Activated CD4-positive, alpha-beta memory T cell treated with anti-CD3 and anti-CD28 coated beads for 36 hours (primary cell): ENCODE measurements around the gene DNAJC15. TPM values are rescaled to one million over a fixed set of nuclear protein-coding genes. Genes with fewer than 3 reads are reported as not detected.

ENCODE experiments used
- CTCF ChIA-PET: fragments of 350-600 bp; sonication (Branson Sonifier 250); formaldehyde crosslinking; loops from one replicate; lab custom pipeline; 2021; ENCODE audit warnings: antibody characterized with exemption, inconsistent platforms; lab: Charles Lee
- POLR2A ChIA-PET: fragments of 350-600 bp; sonication (Branson Sonifier 250); formaldehyde crosslinking; loops from one replicate; lab custom pipeline; 2021; ENCODE audit warnings: antibody characterized with exemption; lab: Charles Lee
- DNase-seq: peaks from one replicate; pipeline ENCODE4 v3.0.0-alpha.2; 2020
- H3K27ac Mint-ChIP-seq: one replicate; pipeline ENCODE4 v1.8.0; 2021; ENCODE audit warnings: mixed read lengths
- H3K27me3 Mint-ChIP-seq: one replicate; pipeline ENCODE4 v1.8.0; 2021; ENCODE audit warnings: mixed read lengths
- H3K36me3 Mint-ChIP-seq: one replicate; pipeline ENCODE4 v1.8.0; 2021; ENCODE audit warnings: mixed read lengths
- H3K4me1 Mint-ChIP-seq: one replicate; pipeline ENCODE4 v1.8.0; 2021; ENCODE audit warnings: low read depth, mixed read lengths
- H3K4me3 Mint-ChIP-seq: one replicate; pipeline ENCODE4 v1.8.0; 2021; ENCODE audit warnings: mild to moderate bottlenecking, mixed read lengths
- H3K9me3 Mint-ChIP-seq: one replicate; pipeline ENCODE4 v1.8.0; 2021; ENCODE audit warnings: mixed read lengths
- intact Hi-C: fragments of 100-400 bp; cut with micrococcal nuclease; formaldehyde crosslinking; loops from one replicate; pipeline ENCODE4 v1.15.1; 2023
- total RNA-seq, 2 experiments: library from RNA; stranded (reverse); gene quantifications; one replicate each; pipeline ENCODE4 v1.2.3, GENCODE V29; 2021

Gene DNAJC15
- total RNA-seq, 2 experiments from 2014 or later, result 16.4 to 17.4 TPM

DNA sequence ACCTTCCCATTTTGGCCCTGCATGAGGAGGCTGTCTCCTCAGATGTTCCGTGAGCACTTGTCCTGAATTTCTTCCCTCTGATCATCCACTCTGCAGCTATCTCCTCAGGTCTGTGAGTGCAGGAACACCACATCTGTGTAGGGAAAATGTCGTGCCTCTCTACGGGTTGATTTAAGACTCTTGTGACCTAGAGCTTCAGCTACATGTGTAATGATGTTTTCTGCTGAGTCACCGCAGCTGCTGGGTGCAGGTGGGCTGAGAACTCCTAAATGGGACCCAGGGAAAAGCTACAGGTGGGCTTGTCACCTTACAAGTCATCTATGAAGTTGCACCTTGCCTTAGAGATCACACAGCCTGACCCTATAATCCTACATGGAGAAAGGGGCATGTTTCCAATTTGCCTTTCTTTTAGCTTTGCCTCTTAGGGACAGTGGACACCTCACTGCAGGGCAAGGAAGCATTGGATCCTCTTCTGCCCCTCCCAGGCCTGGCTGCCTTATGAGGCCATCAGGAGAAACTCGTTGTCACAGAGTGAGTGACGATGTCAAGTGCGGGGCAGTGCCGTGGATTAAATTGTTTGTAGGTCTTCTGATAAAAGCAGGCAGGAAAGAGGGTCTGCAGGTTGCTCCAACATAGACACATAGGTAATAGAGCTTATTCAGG lies 122.3 kb downstream of the DNAJC15 start:
- ChIA-PET CTCF (no interaction called here), POLR2A (no interaction called here)
- intact Hi-C loops, result no loop called here
- H3K36me3 Mint-ChIP-seq, result no peaks in the 10 kb centered on the region
- no peaks in the 10 kb centered on the region for H3K4me1 Mint-ChIP-seq
- DNase-seq, result no peak
- peaks cover 2% of the 10 kb centered on the region for H3K27me3 Mint-ChIP-seq
- no peak overlapping the region for H3K27ac Mint-ChIP-seq
- H3K4me3 Mint-ChIP-seq, result no peak overlapping the region
- no peaks in the 10 kb centered on the region for H3K9me3 Mint-ChIP-seq

DNA sequence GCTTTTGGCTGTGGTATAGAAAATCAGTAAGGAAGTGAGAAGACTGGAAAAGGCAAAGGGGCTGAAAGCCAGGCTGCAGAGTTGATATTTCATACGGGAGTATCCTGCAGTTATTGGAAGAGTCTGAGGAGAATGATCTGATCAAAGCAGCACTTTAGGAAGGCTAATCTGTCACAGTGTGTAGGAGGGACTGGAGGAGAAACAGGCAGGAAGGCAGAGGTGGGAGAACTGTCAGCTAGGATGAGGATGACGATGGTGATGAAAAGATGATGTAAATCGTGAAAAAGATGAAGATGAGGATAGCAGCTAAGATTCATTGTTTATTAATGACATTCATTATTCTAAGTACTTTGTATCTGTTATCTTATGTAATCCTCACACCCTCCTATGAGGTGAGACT lies 123.0 kb downstream of the DNAJC15 start:
- H3K36me3 Mint-ChIP-seq, result no peaks in the 10 kb centered on the region
- CTCF ChIA-PET, result interaction anchor here (1.0 to 1.1 kb wide), 2 partner anchors 11 to 58 kb away, joined by 3 read pairs; no protein-coding TSS in a partner anchor
- no peak overlapping the region for H3K4me3 Mint-ChIP-seq
- POLR2A ChIA-PET, result no interaction called here
- no peak for DNase-seq
- H3K27me3 Mint-ChIP-seq, result peaks cover 2% of the 10 kb centered on the region
- no peaks in the 10 kb centered on the region for H3K4me1 Mint-ChIP-seq
- H3K27ac Mint-ChIP-seq, result no peak overlapping the region
- no peaks in the 10 kb centered on the region for H3K9me3 Mint-ChIP-seq
- intact Hi-C loops, result no loop called here

DNA sequence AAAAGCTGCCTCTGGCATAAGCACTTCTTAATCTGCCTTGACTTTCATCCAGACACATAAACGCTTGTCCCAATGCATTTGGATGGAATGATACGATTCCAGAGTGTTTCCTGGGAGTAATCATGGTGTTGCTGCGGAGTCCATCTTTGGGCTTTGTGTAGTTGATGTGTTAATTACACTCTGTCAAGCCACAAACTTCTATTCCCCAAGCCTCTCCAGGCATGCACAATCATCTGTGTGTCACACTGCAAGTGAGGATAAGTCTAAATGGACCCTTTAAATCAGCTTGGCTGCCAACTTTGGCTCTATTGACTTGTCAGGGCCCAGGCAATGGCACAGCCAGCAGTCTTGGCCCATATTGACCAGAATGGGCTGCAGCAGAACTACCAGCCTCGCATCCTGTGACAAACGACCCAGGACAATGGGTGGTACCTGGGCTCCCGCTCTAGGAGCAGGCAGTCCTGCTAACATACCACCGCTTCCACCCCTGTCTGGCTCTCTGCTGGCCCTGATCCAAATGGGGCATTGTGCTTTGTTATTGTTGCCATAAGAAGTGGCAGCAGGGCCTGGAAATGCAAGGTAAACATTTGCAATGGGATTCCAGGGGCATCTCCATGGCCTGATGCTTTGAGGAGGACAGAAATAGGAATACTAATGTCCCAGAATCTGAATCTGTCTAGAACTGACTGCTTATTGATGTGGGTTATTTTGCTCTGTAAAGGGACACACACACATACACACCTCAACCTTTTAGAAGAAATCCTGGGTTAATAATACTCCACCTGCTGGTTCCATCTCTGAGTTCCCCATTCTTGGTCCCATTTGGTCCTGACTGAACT lies 127.2 kb downstream of the DNAJC15 start:
- Mint-ChIP-seq H3K9me3 (no peaks in the 10 kb centered on the region), H3K36me3 (no peaks in the 10 kb centered on the region), H3K4me1 (no peaks in the 10 kb centered on the region), H3K27ac (no peak overlapping the region), H3K4me3 (no peak overlapping the region), H3K27me3 (peaks cover 2% of the 10 kb centered on the region)
- ChIA-PET CTCF (no interaction called here), POLR2A (no interaction called here)
- no peak for DNase-seq
- intact Hi-C loops, result no loop called here

DNA sequence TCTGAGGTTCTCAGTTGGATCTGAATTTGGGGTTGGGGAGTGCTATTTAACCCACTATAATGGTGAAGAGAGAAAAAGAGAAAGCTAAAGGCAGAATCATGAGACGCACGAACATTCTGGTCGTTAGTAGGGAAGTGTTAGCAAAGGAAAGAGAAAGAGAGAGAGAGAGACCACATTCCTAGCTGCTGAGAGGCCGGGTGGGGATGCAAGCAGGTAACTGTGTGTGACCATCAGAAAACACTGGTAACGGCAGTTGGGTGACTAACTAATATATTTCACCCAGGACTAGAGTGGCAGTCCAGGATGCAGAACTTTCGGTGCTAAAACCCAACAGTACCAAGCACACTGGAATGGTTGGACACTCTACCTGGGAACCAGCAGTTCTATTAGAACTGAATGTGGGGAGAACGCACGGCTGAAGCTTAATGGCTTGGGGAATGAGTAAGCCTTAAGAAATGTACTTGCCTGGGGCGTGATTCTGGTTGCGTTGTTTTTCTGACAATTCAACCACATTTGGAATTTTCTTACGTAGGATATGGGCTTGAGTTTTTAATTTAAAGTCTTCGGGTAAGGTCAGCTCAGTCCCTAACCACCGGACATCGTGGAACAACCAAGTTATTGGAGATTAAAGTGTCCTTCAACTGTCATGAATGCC lies 130.2 kb downstream of the DNAJC15 start:
- intact Hi-C loops, result no loop called here
- no peaks in the 10 kb centered on the region for H3K27me3 Mint-ChIP-seq
- no peaks in the 10 kb centered on the region for H3K36me3 Mint-ChIP-seq
- DNase-seq, result no peak
- H3K4me1 Mint-ChIP-seq, result no peaks in the 10 kb centered on the region
- H3K9me3 Mint-ChIP-seq, result no peaks in the 10 kb centered on the region
- H3K27ac Mint-ChIP-seq, result no peak overlapping the region
- ChIA-PET CTCF (no interaction called here), POLR2A (no interaction called here)
- H3K4me3 Mint-ChIP-seq, result no peak overlapping the region

DNA sequence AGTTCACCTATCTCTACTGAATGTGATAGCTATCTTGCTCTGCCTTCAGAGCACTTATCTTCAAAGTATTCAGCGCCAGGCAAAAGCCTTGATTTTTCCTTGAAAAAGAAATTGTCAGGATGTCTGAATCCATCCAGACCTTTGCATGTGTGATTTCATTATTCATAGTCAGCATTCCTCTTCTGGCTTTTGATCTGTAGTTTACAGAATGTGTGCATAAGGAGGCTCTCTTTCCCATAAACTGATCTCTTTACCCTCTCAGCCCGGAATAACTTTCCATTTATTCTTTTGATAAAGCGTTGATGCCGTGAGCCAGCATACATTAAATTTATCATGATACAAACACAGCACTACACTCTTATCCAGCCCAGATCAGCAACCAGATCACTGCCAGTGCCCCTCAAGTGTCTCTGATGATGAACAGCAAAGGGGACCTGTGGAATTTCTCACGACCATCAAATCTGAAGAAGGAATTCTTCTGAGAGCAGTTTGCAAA lies 130.8 kb downstream of the DNAJC15 start:
- ChIA-PET POLR2A (no interaction called here), CTCF (no interaction called here)
- no peaks in the 10 kb centered on the region for H3K27me3 Mint-ChIP-seq
- no peak overlapping the region for H3K27ac Mint-ChIP-seq
- H3K4me1 Mint-ChIP-seq, result no peaks in the 10 kb centered on the region
- H3K36me3 Mint-ChIP-seq, result no peaks in the 10 kb centered on the region
- no peak overlapping the region for H3K4me3 Mint-ChIP-seq
- intact Hi-C loops, result no loop called here
- H3K9me3 Mint-ChIP-seq, result no peaks in the 10 kb centered on the region
- no peak for DNase-seq

DNA sequence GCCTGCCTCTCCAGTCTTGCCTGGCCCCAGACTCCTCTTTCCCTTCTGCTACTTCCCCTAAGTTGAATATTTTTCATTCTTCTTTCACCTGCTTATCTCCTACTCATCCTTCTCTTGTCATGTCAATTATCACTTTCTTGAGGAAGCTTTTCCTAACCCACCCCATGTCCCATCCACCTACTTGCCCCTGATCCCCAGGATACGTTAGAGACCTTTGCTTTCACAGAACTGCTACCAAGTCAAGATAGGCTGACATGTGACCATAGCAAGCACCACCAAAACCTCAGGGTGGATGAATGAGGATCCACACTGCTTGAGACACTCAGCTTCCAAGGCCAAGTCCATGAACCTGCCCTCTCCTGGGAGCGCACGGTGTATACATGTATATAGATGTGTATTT lies 131.5 kb downstream of the DNAJC15 start:
- H3K4me3 Mint-ChIP-seq, result no peak overlapping the region
- intact Hi-C loops, result no loop called here
- no peak for DNase-seq
- H3K9me3 Mint-ChIP-seq, result no peaks in the 10 kb centered on the region
- POLR2A ChIA-PET, result no interaction called here
- H3K27ac Mint-ChIP-seq, result no peak overlapping the region
- no peaks in the 10 kb centered on the region for H3K27me3 Mint-ChIP-seq
- CTCF ChIA-PET, result no interaction called here
- H3K4me1 Mint-ChIP-seq, result no peaks in the 10 kb centered on the region
- H3K36me3 Mint-ChIP-seq, result no peaks in the 10 kb centered on the region

DNA sequence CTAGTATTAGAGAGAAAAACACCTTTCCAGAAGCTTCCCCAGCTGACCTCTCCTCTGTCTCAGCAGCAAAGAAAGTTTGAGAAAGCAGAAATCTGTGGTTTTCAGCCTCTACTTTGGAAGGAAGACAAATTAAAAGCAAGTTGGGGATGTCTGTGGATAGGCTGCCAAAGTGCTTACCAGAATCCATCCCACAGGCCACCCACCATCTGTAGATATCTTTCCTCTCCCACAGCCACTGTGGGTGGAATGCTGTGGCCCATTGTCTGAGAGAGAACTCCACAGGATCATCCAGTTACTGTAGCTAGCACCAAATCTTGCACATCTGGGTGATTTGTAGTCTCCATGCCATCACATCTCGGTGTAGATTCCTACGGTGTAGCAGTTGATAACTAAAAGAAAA lies 133.5 kb downstream of the DNAJC15 start:
- Mint-ChIP-seq H3K4me1 (no peaks in the 10 kb centered on the region), H3K36me3 (no peaks in the 10 kb centered on the region), H3K27ac (no peak overlapping the region), H3K27me3 (peaks cover 1% of the 10 kb centered on the region), H3K9me3 (no peaks in the 10 kb centered on the region), H3K4me3 (no peak overlapping the region)
- DNase-seq, result no peak
- intact Hi-C loops, result no loop called here
- ChIA-PET POLR2A (no interaction called here), CTCF (no interaction called here)

DNA sequence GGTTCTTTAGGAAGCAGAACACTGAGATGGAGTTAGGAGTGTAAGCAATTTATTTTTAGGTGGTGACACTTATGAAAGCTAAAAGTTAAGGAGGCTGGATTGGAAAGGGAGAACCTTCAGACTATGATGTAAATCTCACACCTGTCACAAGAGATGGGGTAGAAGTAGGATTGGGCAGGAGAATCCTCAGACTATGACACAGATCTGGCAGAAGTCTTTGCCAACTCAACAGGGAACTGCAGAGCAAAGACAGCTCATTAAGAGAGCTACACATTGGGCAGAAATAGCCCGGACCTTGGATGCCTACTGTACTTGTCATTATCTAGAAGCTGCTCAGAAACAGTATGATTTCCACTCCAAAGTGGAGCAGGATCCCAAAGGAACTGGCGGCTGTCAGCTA lies 134.4 kb downstream of the DNAJC15 start:
- ChIA-PET CTCF (no interaction called here), POLR2A (no interaction called here)
- no peaks in the 10 kb centered on the region for H3K9me3 Mint-ChIP-seq
- no peak for DNase-seq
- no peak overlapping the region for H3K27ac Mint-ChIP-seq
- intact Hi-C loops, result no loop called here
- H3K27me3 Mint-ChIP-seq, result peaks cover 1% of the 10 kb centered on the region
- H3K36me3 Mint-ChIP-seq, result no peaks in the 10 kb centered on the region
- no peak overlapping the region for H3K4me3 Mint-ChIP-seq
- H3K4me1 Mint-ChIP-seq, result no peaks in the 10 kb centered on the region

DNA sequence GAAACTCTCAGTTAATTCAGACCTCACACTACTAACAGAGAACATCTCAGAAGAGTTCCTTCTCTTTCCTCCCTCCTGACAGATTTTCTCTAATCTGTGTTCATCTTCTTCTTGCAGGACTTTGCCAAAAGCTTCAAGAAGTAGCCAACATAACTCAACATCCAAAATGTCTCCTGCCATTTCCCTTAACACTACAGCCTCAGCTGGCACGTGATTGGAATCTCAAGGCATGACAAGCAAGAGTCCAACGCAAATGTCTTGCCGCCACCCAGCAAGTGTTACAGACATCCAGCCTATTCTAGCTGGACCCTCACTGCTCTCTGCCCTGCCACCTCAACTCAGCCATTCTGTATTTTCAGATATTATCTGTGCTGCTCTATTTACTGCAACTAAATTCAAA lies 135.1 kb downstream of the DNAJC15 start:
- intact Hi-C loops, result no loop called here
- Mint-ChIP-seq H3K27ac (no peak overlapping the region), H3K4me3 (no peak overlapping the region), H3K4me1 (no peaks in the 10 kb centered on the region), H3K9me3 (no peaks in the 10 kb centered on the region), H3K27me3 (peaks cover 1% of the 10 kb centered on the region), H3K36me3 (no peaks in the 10 kb centered on the region)
- DNase-seq, result no peak
- CTCF ChIA-PET, result no interaction called here
- POLR2A ChIA-PET, result no interaction called here

DNA sequence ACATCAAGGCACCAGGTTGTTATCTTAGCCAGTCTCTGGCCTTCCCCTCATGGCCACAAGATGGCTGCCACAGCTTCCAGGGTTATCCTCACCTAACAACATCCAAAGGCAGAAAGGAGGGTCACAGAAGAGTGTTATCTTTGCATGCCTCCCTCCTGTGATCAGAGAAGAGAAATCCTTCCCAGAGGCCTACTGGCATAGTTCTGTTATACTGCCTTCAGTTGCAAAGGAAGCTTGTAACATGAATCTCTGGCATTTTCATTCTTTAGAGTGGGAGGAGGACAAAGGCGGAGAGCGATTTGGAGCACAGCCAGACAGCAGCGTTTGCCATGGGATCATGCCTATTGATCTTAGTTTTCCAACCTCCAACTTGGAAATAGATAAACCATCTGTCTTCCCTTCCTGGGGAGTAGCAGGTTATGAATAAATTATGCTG lies 135.7 kb downstream of the DNAJC15 start:
- Mint-ChIP-seq H3K4me1 (no peaks in the 10 kb centered on the region), H3K9me3 (no peaks in the 10 kb centered on the region), H3K4me3 (no peak overlapping the region), H3K27ac (no peak overlapping the region), H3K27me3 (peaks cover 1% of the 10 kb centered on the region), H3K36me3 (no peaks in the 10 kb centered on the region)
- intact Hi-C loops, result no loop called here
- CTCF ChIA-PET, result no interaction called here
- POLR2A ChIA-PET, result no interaction called here
- no peak for DNase-seq
